ENCODE measurements around the gene IL34. TPM values are rescaled to one million over a fixed set of nuclear protein-coding genes. Genes with fewer than 3 reads are reported as not detected.

IL34 gene
- total and polyA plus RNA-seq, 2 of the 13 experiments (the other 11 are each of a cell fraction or from before 2014, with no cell fraction given), result 1.2 to 1.3 TPM

- TF ChIP-seq ZNF616 (CRISPR knock-in tag; IDR thresholded peaks at IDR 0.05; ENCODE audit: low read depth), result peak; percentile 84; the same call in 1 of the 2 replicates
- TF ChIP-seq TGIF2 (CRISPR knock-in tag; IDR thresholded peaks at IDR 0.05), result peak; percentile 45; the same call in 1 of the 2 replicates
- TF ChIP-seq JUN (CRISPR knock-in tag; IDR thresholded peaks at IDR 0.05), result no peak; the same call in 1 of the 2 replicates
- peak; percentile 44; the same call in 1 of the 2 replicates for TF ChIP-seq GMEB1 (CRISPR knock-in tag; IDR thresholded peaks at IDR 0.05; ENCODE audit: borderline replicate concordance)
- peak; percentile 3; the same call in 1 of the 2 replicates for TF ChIP-seq ZNF83 (CRISPR knock-in tag; IDR thresholded peaks at IDR 0.05; ENCODE audit: borderline replicate concordance)
- 0 out of 2 replicates have a peak, but pooled peaks have one; percentile 29 for TF ChIP-seq GABPA (IDR thresholded peaks at IDR 0.05; ENCODE audit: low read depth, low read length)
- TF ChIP-seq GABPA (CRISPR knock-in tag; IDR thresholded peaks at IDR 0.05; ENCODE audit: low read depth), result no peak
- TF ChIP-seq SKIL (CRISPR knock-in tag; IDR thresholded peaks at IDR 0.05; ENCODE audit: borderline replicate concordance), result peak; percentile 82
- 0 out of 2 replicates have a peak, but pooled peaks have one; percentile 60 for TF ChIP-seq ISL2 (CRISPR knock-in tag; IDR thresholded peaks at IDR 0.05)
- TF ChIP-seq SIN3B (IDR thresholded peaks at IDR 0.05; ENCODE audit: low read length), result no peak
- no peak for TF ChIP-seq PRPF4 (IDR thresholded peaks at IDR 0.05; ENCODE audit: low read depth, low read length, poor library complexity, severe bottlenecking)
- peak; percentile 70; the same call in 1 of the 2 replicates for TF ChIP-seq IKZF5 (CRISPR knock-in tag; IDR thresholded peaks at IDR 0.05)
- no peak for TF ChIP-seq ZNF3 (CRISPR knock-in tag; IDR thresholded peaks at IDR 0.05)
- peak; percentile 89; the same call in 1 of the 2 replicates for TF ChIP-seq SRY (CRISPR knock-in tag; IDR thresholded peaks at IDR 0.05)
- TF ChIP-seq ZNF430 (CRISPR knock-in tag; IDR thresholded peaks at IDR 0.05), result peak; percentile 54; the same call in 1 of the 2 replicates
- TF ChIP-seq ZNF256 (CRISPR knock-in tag; conservative IDR thresholded peaks at IDR 0.05), result no peak
Observed at GRCh38 chr16:70656712-70657263, 10.4 kb downstream of the IL34 start (continued).
